Tongue (tissue), 2 donors: ENCODE measurements around the gene LRP6. TPM values are rescaled to one million over a fixed set of nuclear protein-coding genes. Genes with fewer than 3 reads are reported as not detected.
"Not testable (repeated sequence)": the region's sequence is repeated elsewhere in the genome, so short reads cannot be mapped to it uniquely, and the experiment has no call there.

Experiments used
- DNase-seq: peaks from one replicate; pipeline ENCODE4 v3.0.0-alpha.2; 2015
- total RNA-seq: library from RNA; depleted of rRNA; stranded (reverse); fragments of >200 nt; gene quantifications from one replicate; pipeline ENCODE4 v1.2.3, GENCODE V29; 2014

The LRP6 gene
- 77.6 TPM for total RNA-seq

DNA sequence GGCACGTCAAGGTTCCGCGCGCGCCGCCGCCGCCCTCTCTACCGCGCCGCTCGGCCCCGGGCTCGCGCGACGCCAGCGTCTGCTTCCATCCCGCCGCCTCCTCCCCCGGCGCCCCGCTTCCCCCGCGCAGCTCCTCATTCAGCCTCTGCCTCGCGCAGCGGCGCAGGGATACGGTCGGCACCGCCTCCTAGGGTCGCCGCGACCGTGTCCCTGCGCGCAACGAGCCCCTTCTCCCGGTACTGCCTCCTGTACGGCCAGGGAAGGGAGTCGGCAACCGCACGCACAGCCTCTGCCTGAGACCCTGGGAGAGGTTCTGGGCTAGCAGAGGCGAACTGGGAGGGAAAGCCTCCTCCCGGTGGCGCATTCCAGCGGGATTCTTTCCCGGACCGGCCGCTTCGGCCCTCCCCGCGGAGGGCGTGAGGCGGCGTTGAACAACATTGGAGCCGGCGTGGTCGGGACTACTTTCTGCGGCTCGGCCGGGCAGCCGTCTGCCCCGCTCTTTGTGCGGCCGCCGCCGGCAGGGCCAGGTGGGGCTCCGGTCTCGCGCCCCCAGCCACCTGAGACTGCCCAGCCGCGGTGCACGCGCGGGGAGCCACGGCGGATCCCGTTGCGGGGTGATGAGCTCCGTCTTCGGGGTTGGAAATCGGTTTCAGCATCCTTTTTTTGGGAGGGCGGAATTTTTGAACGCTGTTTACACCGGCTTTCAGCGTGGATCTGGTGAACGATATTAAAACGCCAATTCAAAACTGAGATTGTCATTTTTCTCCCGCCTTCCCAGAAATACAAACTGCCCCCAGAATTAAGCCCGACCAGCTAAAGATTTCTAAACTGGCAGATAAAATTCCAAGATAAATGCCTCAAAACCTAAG is at the start of gene LRP6:
LRP6 (minus strand) TSS at position 172 of the 869 bp plus-strand sequence. CDS start 309 bp downstream, outside the sequence.
- DNase-seq, result peak; percentile 97

DNA sequence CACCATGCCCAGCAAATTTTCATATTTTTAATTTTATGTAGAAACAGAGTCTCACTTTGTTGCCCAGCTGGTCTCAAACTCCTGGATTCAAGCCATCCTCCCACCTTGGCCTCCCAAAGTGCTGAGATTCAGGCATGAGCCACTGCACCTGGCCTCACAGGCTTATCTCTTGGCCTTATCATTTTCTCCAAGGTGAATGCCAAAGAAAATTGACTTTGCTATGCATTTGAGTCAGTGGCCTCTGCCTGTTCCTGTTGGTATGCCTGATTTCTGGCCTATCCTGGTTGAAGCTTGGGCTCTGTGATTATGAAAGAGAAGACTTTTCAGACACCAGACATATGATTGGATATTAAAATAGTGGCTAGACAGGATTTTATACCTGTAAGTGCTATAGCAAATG is 49.0 kb upstream of the LRP6 start:
- DNase-seq, result no peak

DNA sequence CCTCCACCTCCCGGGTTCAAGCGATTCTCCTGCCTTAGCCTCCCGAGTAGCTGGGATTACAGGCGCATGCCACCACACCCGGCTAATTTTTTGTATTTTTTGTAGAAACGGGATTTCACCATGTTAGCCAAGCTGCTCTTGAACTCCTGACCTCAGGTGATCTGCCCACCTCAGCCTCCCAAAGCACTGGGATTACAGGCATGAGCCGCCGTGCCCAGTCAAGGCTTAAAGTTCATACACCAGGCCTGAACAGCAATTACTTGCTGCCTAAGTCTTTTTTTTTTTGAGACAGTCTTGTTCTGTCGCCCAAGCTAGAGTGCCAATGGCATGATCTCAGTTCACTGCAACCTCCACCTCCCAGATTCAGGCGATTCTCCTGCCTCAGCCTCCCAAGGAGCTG is 43.9 kb upstream of the LRP6 start:
- DNase-seq, result not testable (repeated sequence)

DNA sequence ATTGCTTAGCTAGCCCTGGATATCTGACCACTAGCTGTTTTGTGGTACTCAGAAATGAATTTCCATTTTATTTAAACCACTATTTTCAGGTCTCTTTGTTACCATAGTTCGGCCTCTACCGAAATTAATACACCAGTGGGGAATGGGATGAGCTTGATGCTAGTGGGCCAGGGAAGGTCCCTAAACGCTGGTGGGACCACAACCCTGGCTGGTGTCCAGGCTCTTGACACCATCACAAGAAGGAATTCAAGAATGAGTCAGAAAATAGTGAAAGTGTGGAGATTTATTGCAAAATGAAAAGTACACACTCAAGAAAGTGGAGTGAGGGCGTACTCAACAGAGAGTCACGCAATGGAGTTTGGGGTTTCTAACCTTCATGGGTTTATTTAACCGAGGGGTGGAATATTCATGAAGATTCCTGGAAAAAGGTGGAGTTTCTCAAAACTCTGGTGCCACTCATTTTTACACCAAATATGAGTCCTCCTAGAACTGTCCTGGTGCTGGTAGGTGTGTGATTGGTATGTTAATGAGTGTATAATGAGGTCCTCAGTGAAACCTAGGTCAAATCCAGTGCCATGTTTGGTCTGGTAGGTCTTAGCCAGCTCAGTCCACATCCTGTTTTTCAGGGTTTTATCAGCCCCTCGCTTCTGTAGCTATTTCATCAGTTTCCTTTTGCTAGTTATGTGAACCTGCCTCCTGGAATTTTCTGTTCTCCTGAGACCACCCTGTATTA is 38.9 kb upstream of the LRP6 start:
- no peak for DNase-seq

DNA sequence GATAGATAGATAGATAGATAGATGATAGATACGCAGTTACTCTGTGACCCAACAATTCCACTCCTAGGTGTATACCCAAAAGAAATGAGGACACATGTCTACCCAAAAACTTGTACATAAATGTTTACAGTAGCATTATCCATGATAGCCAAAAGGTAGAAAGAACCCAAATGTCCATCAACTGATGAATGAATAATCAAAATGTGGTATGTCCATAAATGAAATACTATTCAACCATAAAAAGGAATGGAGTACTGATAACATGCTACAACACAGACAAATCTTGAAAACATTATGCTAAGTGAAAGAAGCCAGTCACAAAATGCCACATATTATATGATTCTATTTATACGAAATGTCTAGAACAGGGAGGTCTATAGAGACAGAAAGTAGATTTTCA is 36.1 kb upstream of the LRP6 start:
- no peak for DNase-seq

DNA sequence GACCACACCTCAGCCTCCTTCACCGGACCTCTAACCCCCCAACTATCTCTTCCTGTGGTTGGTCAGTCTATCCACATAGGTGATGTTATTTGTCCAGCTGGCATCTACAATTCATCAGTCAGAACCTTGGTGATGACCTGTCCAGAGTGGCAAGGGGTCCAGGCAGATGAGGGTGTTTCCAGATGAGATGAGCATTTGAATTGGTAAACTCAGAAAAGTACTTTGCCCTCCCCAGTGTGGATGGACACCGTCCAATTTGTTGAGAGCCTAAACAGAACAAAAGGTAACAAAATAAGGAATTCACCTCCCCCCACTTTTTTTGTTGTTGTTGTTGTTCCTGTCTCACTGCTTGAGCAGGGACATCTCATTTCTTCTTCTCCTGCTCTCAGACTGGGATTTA is 34.3 kb upstream of the LRP6 start:
- no peak for DNase-seq

DNA sequence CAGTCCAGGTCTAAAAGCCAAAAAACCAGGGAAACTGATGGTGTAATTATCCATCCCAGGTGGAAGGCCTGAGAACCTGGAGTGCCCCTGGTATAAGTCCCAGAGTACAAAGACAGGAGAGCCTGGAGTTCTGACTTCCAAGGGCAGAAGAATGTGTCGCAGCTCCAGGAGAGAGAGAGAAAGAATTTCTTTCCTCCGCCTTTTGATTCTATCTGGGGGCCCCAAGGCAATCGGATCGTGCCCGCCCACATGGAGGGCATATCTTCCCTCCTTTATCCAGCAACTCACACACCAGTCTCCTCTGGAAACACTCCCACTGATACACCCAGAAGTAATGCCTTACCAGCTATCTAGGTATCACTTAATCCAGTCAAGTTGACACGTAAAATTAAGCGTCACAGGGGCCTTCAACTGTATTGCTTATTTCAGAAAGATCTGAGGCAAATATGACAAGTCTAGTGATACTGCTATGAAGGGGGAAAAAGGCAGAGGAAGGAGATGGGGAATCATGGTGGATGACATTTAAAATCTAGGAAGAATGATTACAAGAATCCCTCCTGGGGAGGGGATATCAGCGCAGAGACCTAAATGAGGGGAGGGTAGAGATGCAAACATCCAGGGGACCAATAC is 30.5 kb upstream of the LRP6 start:
- DNase-seq, result no peak

DNA sequence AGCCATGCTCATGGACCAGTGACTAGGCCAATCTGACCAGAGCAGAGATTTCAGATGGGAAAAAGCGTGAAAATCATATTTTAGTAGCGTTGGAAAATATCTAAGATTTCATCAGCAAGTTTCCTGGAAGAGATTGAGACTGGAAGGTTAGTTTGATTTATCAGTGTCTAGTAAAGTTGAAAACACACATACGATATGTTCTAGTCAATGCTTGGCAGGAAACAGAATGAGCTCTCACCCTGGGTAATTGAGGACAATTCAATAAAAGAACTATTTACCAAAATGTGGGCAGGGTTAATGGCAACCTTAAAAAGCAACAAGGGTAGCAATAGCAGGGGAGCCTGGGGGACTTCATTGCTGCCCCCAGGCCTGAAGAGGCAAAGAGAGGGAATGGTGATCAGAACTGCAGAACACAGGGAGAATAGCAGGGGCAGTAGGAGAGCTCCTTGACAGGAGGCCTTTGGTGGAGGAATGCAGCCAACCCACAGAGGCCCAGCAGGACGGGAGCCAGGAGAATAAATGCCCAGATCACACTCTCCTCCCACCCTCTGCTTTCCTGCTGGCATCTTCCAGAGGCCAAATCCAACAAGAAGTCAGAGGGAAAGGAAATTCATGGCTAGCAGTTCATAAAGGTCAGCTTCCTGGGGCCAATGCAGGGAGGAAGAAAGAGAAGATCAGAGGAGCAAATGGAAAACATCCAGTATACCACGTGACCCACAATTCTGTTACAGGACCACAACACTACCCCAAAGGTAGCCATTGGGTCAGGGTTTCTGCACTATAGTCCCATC is 27.6 kb upstream of the LRP6 start:
- DNase-seq, result no peak

DNA sequence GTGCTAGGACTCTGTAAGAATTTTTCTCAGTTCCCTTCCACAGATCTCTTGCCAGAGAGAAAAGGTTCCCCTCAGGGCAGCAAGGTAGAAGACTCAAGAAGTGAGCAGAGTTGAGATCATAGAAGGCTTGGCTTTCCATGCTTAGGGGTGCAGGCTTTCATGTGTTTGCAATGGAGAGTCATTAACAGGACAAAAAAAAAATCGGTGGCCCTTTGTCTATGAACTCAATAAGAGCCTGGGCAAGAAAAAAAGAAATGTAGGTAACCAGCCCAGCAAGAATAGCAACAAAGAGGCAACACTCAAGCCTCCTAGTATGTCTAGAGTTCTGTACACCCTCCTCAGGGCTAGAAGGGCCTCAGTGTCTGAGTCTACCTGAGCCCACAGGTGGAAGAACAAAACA is 23.4 kb upstream of the LRP6 start:
- no peak for DNase-seq

DNA sequence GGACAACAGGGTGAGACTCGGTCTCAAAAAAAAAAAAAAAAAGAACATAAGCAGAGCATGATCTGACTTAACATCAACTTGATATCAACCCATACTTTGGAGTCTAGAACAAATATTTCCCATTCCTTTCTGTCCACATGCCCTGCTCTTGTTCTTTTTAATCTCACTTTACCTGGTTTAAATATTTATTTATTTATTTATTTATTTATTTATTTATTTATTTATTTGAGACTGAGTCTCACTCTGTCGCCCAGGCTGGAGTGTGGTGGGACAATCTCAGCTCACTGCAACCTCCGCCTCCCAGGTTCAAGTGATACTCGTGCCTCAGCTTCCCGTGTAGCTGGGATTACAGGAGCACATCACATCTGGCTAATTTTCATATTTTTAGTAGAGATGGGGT is 19.6 kb upstream of the LRP6 start:
- no peak for DNase-seq

DNA sequence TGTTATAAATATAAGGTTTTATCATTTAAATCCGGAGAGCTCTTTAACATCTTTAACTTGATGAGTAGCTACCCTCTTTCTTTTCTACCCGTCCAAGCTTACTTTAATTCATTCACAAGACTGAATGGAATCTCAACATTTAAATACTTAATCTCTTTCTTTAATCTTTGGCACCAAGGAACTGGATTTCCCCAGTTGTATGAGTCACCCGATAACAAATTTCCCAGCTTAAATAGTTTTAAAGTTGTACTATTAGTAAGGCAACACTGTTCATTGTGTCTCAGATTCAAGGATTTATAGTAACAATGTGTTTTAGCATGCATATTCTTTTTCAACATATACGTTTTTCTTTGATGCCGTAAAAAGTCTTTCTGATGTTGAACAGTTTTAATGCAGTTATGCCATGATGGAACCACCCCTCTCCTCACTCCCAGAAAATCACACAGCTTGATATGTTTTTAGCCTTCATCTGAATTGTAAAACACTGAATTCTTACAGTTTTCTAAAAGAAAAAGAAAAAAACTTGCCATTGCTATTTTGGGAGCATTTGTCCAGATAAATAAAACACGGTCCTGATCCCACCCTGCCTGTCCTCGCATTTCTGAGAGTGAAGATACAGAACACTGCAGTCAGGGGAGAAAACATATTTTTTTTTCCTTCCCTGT is 16.0 kb upstream of the LRP6 start:
- DNase-seq, result no peak

DNA sequence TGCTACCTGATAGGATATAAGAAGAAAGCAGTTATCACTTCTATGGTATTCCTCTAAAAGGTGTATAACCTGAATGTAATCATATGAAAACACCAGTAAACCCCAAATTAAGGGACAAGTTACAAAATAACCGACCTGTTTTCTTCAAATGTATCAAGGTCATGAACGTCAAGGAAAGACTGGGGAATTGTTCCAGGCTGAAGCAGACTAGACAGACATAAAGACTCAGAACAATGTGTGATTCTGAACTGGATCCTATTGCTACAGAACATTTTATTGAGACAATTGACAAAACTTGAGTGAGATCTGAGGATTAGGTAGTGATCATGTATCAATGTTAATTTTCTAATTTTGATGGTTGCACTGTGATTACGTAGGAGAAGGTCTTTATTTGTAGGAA is 15.4 kb upstream of the LRP6 start:
- no peak for DNase-seq

DNA sequence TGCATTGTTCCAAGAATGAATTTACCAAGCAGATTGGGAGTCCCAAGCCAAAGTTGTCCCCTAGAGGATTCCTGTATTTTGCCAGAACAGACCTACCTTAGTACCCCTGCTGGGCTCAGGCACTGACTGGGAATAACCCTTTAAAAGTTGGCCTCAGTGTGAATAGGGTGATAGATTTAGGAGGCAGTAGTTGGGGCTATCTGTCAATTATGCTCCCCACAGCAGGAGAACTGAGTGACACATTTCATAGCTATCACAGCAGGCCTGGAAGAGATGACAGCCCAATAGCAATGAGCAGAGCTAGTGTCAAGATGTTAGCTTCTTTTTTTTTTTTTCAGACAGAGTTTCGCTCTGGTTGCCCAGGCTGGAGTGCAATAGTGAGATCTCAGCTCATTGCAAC is 14.3 kb upstream of the LRP6 start:
- no peak for DNase-seq

DNA sequence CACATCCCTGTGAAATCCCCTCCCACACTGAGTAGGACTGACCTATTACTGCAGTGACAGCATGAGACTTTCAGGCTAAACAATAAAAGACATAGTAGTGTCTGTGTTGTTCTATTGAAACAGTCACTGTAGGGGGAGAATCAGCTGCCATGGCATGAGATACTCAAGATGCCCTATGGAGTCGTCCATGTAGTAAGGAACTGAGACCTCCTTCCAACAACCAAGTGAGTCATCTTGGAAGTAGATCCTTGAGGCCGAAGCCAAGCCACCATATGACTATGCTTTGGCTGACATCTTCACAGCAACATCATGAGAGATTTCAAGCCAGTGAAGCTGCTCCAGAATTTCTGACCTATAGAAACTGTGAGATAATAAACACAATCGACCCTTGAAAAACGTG is 12.1 kb upstream of the LRP6 start:
- DNase-seq, result no peak

DNA sequence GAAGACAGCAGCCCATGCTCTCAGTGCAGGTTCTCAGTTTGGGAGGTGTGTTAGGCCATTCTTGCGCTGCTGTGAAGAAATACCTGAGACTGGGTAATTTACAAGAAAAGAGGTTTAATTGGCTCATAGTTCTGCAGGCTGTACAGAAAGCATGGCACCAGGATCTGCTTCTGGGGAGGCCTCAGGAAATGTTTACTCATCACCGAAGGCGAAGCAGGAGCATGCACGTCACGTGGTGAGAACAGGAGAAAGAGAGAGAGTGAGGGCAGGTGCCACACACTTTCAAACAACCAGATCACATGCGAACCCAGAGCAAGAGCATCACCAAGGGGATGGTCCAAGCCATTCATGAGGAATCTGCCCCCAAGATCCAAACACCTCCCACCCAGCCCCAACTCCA is 9.0 kb upstream of the LRP6 start:
- DNase-seq, result no peak

DNA sequence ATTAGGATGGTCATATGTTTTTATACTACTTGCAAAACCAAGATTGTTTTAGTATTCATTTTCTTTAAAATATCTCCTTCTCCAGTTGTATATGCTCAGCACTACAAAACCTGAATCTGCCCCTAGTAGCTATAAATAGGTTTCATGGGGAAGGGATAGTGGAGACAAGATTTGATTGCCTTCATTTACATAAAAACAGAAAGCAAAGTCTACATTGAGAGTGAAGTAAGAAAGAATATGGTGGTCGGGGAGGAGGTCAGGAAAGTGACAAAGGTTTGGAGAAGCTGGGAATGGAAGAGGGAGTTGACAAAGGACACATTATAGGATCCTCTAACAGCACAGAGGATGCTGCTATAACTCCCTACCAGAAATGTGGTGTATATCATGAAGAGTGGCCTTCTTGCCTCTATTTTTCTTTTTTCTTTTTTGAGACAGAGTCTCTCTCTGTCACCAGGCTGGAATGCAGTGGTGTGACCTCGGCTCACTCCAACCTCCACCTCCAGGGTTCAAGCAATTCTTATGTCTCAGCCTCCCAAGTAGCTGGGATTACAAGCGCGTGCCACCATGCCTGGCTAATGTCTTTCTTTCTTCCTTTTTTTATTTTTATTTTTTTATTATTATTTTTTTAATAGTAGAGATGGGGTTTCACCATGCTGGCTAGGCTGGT is 6.6 kb upstream of the LRP6 start:
- no peak for DNase-seq

DNA sequence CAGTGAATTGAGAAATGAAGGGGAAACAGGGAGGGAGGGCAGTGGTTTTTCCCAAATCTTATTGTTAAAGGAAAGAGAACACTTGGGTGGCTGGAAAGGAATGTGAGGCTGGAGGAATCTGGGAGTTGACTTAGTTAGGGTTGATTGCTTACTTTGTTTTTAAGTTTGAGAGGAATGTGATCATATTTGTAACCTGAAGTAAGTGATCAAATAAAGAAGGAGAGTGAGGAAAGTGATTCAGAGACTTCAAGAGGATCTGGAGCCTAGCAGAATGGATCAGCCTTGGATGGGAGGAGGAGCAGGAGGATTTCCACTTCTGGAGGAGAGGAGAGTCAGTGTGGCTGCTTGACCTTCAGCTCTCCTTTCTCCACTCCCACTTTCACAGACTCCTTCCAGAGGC is 6.0 kb upstream of the LRP6 start:
- DNase-seq, result no peak

DNA sequence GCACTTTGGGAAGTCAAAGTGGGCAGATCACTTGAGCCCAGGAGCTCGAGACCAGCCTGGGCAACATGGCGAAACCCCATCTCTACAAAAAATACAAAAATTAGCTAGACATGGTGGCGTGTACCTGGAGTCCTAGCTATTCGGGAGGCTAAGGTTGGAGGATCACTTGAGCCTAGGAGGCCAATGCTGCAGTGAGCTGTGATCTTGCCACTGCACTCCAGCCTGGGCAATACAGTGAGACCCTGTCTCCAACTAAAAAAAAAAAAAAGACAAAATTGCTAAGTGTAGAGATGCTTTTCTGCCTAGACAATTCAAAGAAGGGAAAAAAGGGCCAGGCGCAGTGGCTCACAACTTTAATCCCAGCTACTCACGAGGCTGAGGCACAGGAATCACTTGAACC is 3.4 kb upstream of the LRP6 start:
- no peak for DNase-seq

DNA sequence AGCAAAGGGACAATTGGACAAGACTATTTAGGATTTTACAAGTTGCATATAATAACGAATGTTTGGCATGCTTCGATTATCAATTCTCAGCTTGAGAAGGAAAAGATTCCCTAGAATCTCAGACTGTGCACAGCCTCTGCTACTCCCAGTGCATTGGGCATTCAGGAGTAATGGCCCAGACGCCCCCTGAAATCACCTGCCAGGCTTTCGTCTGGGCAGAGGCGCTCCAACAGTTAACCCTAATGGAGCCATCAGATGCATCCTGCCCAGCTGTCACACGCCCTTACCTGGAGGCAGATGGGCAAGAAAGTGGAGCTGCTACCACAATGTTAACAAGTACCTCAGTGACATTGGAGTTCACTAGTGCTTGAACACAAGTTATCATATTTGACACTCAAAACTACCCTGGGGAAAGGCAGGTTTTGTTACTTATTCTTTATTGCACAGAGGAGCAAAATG is 927 bp upstream of the LRP6 start:
- no peak for DNase-seq

DNA sequence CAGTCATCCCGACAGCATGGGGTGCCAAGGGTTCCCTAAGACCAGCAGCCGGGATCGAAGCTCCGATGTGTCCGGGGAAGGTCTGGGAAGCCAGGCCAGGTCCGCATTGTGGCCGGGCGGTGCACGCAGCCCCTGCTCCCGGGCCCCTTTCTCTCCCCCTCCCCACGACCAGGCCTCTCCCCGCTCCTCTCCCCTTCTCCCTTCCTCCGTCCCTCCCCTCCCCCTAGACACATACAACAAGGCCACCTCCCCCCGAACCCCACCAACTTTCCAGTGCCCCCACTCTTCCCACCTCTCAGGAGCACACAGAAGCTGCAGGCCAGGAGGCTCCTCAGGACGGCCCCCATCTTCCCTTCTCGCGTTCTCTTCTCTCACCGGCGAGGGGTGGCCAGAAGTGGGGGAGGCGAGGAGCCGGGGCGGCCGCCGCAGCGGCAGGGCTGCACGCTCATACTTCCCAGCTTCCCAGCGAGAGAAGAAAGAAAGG is 413 bp downstream of the LRP6 start:
- no peak for DNase-seq
